GM23248 (cell line): Measurements from ENCODE around the gene CTNNA3. TPM values are rescaled to one million over a fixed set of nuclear protein-coding genes. Genes with fewer than 3 reads are reported as not detected.

ENCODE experiments used
- DNase-seq: peaks from one replicate; pipeline ENCODE4 v3.0.0-alpha.2; 2015
- H2AFZ ChIP-seq: fragments of 200-600 bp; sonication (generic); 2 replicates; pipeline ENCODE4 v1.6.1; 2016; ENCODE audit warnings: antibody characterized with exemption
- H3F3A ChIP-seq: fragments of 200-600 bp; sonication (generic); 2 replicates; pipeline ENCODE4 v1.6.1; 2016; ENCODE audit warnings: mild to moderate bottlenecking, antibody characterized with exemption, mixed run types; ENCODE audit not compliant: insufficient read depth
- H3K27ac ChIP-seq: fragments of 200-600 bp; sonication (generic); 2 replicates; pipeline ENCODE4 v1.5.1; 2016; ENCODE audit warnings: mild to moderate bottlenecking
- H3K27me3 ChIP-seq: fragments of 200-600 bp; sonication (generic); replicated peaks from 2 replicates; pipeline ENCODE4 v1.6.1; 2016; ENCODE audit warnings: mild to moderate bottlenecking; ENCODE audit not compliant: insufficient read depth
- H3K36me3 ChIP-seq: fragments of 200-600 bp; sonication (generic); 2 replicates; pipeline ENCODE4 v1.6.1; 2016; ENCODE audit warnings: low read depth, mild to moderate bottlenecking
- H3K4me1 ChIP-seq: fragments of 200-600 bp; sonication (generic); 2 replicates; pipeline ENCODE4 v1.6.1; 2016; ENCODE audit warnings: mild to moderate bottlenecking; ENCODE audit not compliant: insufficient read depth
- H3K4me2 ChIP-seq: fragments of 200-600 bp; sonication (generic); one replicate; pipeline ENCODE4 v1.6.1; 2016; ENCODE audit warnings: mild to moderate bottlenecking; ENCODE audit not compliant: unreplicated experiment
- H3K4me3 ChIP-seq: fragments of 200-600 bp; sonication (generic); 2 replicates; pipeline ENCODE4 v1.5.1; 2016; ENCODE audit warnings: mild to moderate bottlenecking
- H3K79me2 ChIP-seq: fragments of 200-600 bp; sonication (generic); 2 replicates; pipeline ENCODE4 v1.6.1; 2016; ENCODE audit warnings: mild to moderate bottlenecking; ENCODE audit not compliant: insufficient read depth
- H3K9ac ChIP-seq: fragments of 200-600 bp; sonication (generic); 2 replicates; pipeline ENCODE4 v1.6.1; 2016; ENCODE audit warnings: mild to moderate bottlenecking
- H3K9me2 ChIP-seq: fragments of 200-600 bp; sonication (generic); 2 replicates; pipeline ENCODE4 v1.6.1; 2016; ENCODE audit warnings: mixed run types, mild to moderate bottlenecking, moderate library complexity; ENCODE audit not compliant: insufficient read depth
- H3K9me3 ChIP-seq: fragments of 200-600 bp; sonication (generic); one replicate; pipeline ENCODE4 v1.6.1; 2017; ENCODE audit warnings: low read depth
- H4K20me1 ChIP-seq: fragments of 200-600 bp; sonication (generic); 2 replicates; pipeline ENCODE4 v1.6.0; 2016; ENCODE audit not compliant: insufficient read depth
- EZH2 ChIP-seq: fragments of 200-600 bp; sonication (generic); IDR thresholded peaks from 2 replicates; pipeline ENCODE4 v1.6.1; 2018; ENCODE audit warnings: antibody characterized with exemption, mild to moderate bottlenecking; ENCODE audit not compliant: insufficient read depth, poor library complexity, severe bottlenecking
- EZH2phosphoT487 ChIP-seq: fragments of 200-600 bp; sonication (generic); IDR thresholded peaks from 2 replicates; pipeline ENCODE4 v1.6.1; 2018; ENCODE audit warnings: antibody characterized with exemption, moderate library complexity, mild to moderate bottlenecking, low read depth; ENCODE audit not compliant: insufficient read depth
- WGBS, 2 experiments: methylation state at CpG; one replicate each; pipeline ENCODE4 v1.1.6; 2015 to 2017; ENCODE audit warnings: low lambda C conversion rate in 2 of 2, low coverage in 1 of 2; ENCODE audit errors: missing lambda C conversion rate in 2 of 2; 5-methylcytosine and 5-hydroxymethylcytosine counted together
- in situ Hi-C: fragments of 300-500 bp; cut with MboI; formaldehyde crosslinking; loops from 2 replicates; pipeline ENCODE4 v1.15.0; 2020
- polyA plus RNA-seq: library from polyadenylated mRNA; unstranded; fragments of >200 nt; fragmentation: Nextera tagmentation; extraction: Ambion mirVana; gene quantifications from 2 replicates; pipeline ENCODE4 v1.2.1, GENCODE V29; 2016
- total RNA-seq: library from RNA; depleted of rRNA; stranded (reverse); fragments of >200 nt; shearing (Covaris generic); gene quantifications from 2 replicates; pipeline ENCODE4 v1.2.3, GENCODE V29; 2014

The CTNNA3 gene
- total and polyA plus RNA-seq, 2 experiments from 2014 or later, result not detected

- Histone ChIP-seq H3K9me2 (no peaks in the 10 kb centered on the region), H3K4me1 (no peaks in the 10 kb centered on the region)
These were observed 399.1 kb downstream of the CTNNA3 start for GRCh38 chr10:67296926-67297325.

GRCh38 chr10:67288688-67289410 lies 407.1 kb downstream of the CTNNA3 start:
- Histone ChIP-seq H3K9ac (no peak overlapping the region), H3K9me2 (no peaks in the 10 kb centered on the region), H3K27ac (no peak overlapping the region), H3K4me1 (no peaks in the 10 kb centered on the region), H3K4me2 (no peak overlapping the region), H3K27me3 (no peaks in the 10 kb centered on the region), H2AFZ (no peak overlapping the region), H3F3A (no peaks in the 10 kb centered on the region), H3K36me3 (no peaks in the 10 kb centered on the region), H4K20me1 (no peaks in the 10 kb centered on the region), H3K4me3 (no peak overlapping the region), H3K9me3 (no peaks in the 10 kb centered on the region), H3K79me2 (no peaks in the 10 kb centered on the region)
- in situ Hi-C loops, result no loop called here
- TF ChIP-seq EZH2, result no peak
- TF ChIP-seq EZH2phosphoT487, result no peak
- 20% methylated on average over 3 of the region's 3 CpGs for WGBS, 2 experiments
- no peak for DNase-seq

More at GRCh38 chr10:67296926-67297325, 399.1 kb downstream of the CTNNA3 start:
- no peak for TF ChIP-seq EZH2phosphoT487
- TF ChIP-seq EZH2, result no peak
- H3K36me3 ChIP-seq, result no peaks in the 10 kb centered on the region
- no peaks in the 10 kb centered on the region for H3F3A ChIP-seq
- no peak overlapping the region for H3K9ac ChIP-seq
- no peak overlapping the region for H3K4me3 ChIP-seq
- H3K27ac ChIP-seq, result no peak overlapping the region
- 42% methylated on average over 1 to 2 of the region's 2 CpGs for WGBS, 2 experiments
- H3K9me3 ChIP-seq, result no peaks in the 10 kb centered on the region
- H3K79me2 ChIP-seq, result no peaks in the 10 kb centered on the region
- DNase-seq, result no peak
- in situ Hi-C loops, result no loop called here
- no peaks in the 10 kb centered on the region for H3K27me3 ChIP-seq
- H2AFZ ChIP-seq, result no peak overlapping the region
- no peaks in the 10 kb centered on the region for H4K20me1 ChIP-seq
- no peak overlapping the region for H3K4me2 ChIP-seq

DNA sequence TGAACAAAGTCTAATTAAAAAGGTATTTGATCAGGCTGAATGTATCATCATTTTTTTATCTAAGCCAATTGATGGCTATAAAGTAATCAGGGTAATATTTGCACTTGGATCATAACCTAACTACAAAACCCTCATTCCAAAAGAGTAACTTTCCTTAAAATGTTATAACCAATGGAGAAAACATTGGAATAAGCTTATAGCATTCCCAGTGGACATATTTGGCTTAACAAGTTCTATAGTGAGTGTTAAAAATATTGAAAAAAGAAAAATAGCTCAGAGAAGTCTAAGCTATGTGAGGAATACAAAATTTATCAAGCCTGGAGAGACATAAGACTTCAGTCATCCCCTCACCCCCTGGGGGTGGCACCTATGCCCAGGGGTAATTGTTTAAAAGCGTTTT lies 411.4 kb downstream of the CTNNA3 start:
- H3K4me2 ChIP-seq, result no peak overlapping the region
- H3F3A ChIP-seq, result no peaks in the 10 kb centered on the region
- H3K9ac ChIP-seq, result no peak overlapping the region
- no peaks in the 10 kb centered on the region for H3K79me2 ChIP-seq
- no peaks in the 10 kb centered on the region for H4K20me1 ChIP-seq
- no peaks in the 10 kb centered on the region for H3K4me1 ChIP-seq
- no peak overlapping the region for H3K27ac ChIP-seq
- no peaks in the 10 kb centered on the region for H3K27me3 ChIP-seq
- no peak overlapping the region for H3K4me3 ChIP-seq
- WGBS, 2 experiments, result 0 to 3% methylated on average over 1 of the region's 1 CpG
- TF ChIP-seq EZH2, result no peak
- no peak for TF ChIP-seq EZH2phosphoT487
- no peak overlapping the region for H2AFZ ChIP-seq
- in situ Hi-C loops, result no loop called here
- no peaks in the 10 kb centered on the region; the same call in 1 of the 2 replicates for H3K9me2 ChIP-seq
- H3K9me3 ChIP-seq, result no peaks in the 10 kb centered on the region
- no peak for DNase-seq
- no peaks in the 10 kb centered on the region for H3K36me3 ChIP-seq

GRCh38 chr10:67282871-67283270 lies 413.1 kb downstream of the CTNNA3 start:
- H3F3A ChIP-seq, result no peaks in the 10 kb centered on the region
- H3K27ac ChIP-seq, result no peak overlapping the region
- no peak overlapping the region for H3K9ac ChIP-seq
- no peaks in the 10 kb centered on the region for H3K9me3 ChIP-seq
- no peaks in the 10 kb centered on the region for H3K36me3 ChIP-seq
- H4K20me1 ChIP-seq, result no peaks in the 10 kb centered on the region
- H2AFZ ChIP-seq, result no peak overlapping the region
- no peaks in the 10 kb centered on the region; the same call in 1 of the 2 replicates for H3K9me2 ChIP-seq
- in situ Hi-C loops, result no loop called here
- no peak for TF ChIP-seq EZH2phosphoT487
- no peak for TF ChIP-seq EZH2
- H3K79me2 ChIP-seq, result no peaks in the 10 kb centered on the region
- no peak for DNase-seq
- H3K27me3 ChIP-seq, result no peaks in the 10 kb centered on the region
- H3K4me1 ChIP-seq, result no peaks in the 10 kb centered on the region
- no peak overlapping the region for H3K4me3 ChIP-seq
- no peak overlapping the region for H3K4me2 ChIP-seq

DNA sequence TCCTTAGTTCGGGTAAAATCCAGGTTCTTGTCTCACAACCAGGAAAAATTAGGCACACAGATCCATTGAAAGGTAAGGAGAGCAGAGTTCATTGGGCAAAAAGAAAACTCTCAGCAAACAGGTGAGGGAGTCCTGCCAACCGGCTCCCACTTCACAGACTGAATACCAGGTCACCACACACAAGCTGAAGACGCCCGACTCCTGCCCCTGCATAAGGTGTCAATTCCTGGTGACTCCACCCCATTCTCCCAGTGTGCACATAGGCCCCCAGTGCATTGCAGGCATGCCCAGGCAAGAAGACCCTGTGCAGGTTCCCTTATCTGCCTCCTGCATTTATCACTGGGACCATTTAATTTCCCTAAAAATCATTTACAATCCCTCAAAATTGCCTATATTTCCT lies 415.6 kb downstream of the CTNNA3 start:
- DNase-seq, result no peak
- no peaks in the 10 kb centered on the region for H3F3A ChIP-seq
- 11 to 14% methylated on average over 4 of the region's 4 CpGs for WGBS, 2 experiments
- H3K9me2 ChIP-seq, result no peaks in the 10 kb centered on the region; the same call in 1 of the 2 replicates
- no peaks in the 10 kb centered on the region for H4K20me1 ChIP-seq
- H3K4me2 ChIP-seq, result no peak overlapping the region
- H3K4me1 ChIP-seq, result no peaks in the 10 kb centered on the region
- no peaks in the 10 kb centered on the region for H3K79me2 ChIP-seq
- no peak overlapping the region for H3K4me3 ChIP-seq
- H3K9me3 ChIP-seq, result no peaks in the 10 kb centered on the region
- no peaks in the 10 kb centered on the region for H3K36me3 ChIP-seq
- H3K27me3 ChIP-seq, result no peaks in the 10 kb centered on the region
- H3K27ac ChIP-seq, result no peak overlapping the region
- TF ChIP-seq EZH2 (no peak), EZH2phosphoT487 (no peak)
- in situ Hi-C loops, result no loop called here
- no peak overlapping the region for H3K9ac ChIP-seq
- no peak overlapping the region for H2AFZ ChIP-seq
